ENCODE results near the gene NRP2.

GRCh38 chr2:205796805-205797313, 114.6 kb downstream of the NRP2 start:
- TF ChIP-seq CTCF (IDR thresholded peaks at IDR 0.05): no peak
- no peak for TF ChIP-seq POLR2AphosphoS5 (IDR thresholded peaks at IDR 0.05)
- no peak for TF ChIP-seq POLR2A (IDR thresholded peaks at IDR 0.05)
- no peak for TF ChIP-seq EP300 (IDR thresholded peaks at IDR 0.05)

All from upper lobe of left lung (tissue), 4 donors.